Sigmoid colon (tissue), 7 donors: Measurements from ENCODE around the gene TMEM209. TPM values are rescaled to one million over a fixed set of nuclear protein-coding genes. Genes with fewer than 3 reads are reported as not detected.

Source experiments
- DNase-seq: peaks from one replicate; pipeline ENCODE4 v3.0.0-alpha.2; 2019
- H3K27ac ChIP-seq, 4 donors: fragments of 200-600 bp; sonication (generic); one replicate each; pipeline ENCODE4 v1.5.1; 2016 to 2019; ENCODE audit warnings: mild to moderate bottlenecking in 1 of 4
- H3K27me3 ChIP-seq, 3 donors: fragments of 200-600 bp; sonication (generic); one replicate each; pipeline ENCODE4 v1.5.1; 2019; ENCODE audit warnings: mild to moderate bottlenecking in 1 of 3
- H3K36me3 ChIP-seq, 4 donors: fragments of 200-600 bp; sonication (generic); one replicate each; pipeline ENCODE4 v1.5.1; 2016 to 2019
- H3K4me1 ChIP-seq, 4 donors: fragments of 200-600 bp; sonication (generic); one replicate each; pipeline ENCODE4 v1.5.1; 2017 to 2019
- H3K4me3 ChIP-seq, 4 donors: fragments of 200-600 bp; sonication (generic); one replicate each; pipeline ENCODE4 v1.5.1; 2017 to 2019; ENCODE audit warnings: mild to moderate bottlenecking in 2 of 4, moderate library complexity in 1 of 4
- H3K9me3 ChIP-seq, 4 donors: fragments of 200-600 bp in 3 of 4; sonication (generic) in 3 of 4; one replicate each; pipeline versions ENCODE4 v1.5.1 to v1.6.1; 2013 to 2019
- CTCF ChIP-seq, 4 experiments: fragments of 450-650 bp in 3 of 4; fragments of 200-600 bp in 1 of 4; IDR thresholded peaks; one replicate each; pipeline ENCODE4 v1.5.1; 2016 to 2019; ENCODE audit warnings: antibody characterized with exemption in 4 of 4, mild to moderate bottlenecking in 3 of 4, moderate library complexity in 2 of 4
- EP300 ChIP-seq, 4 donors: sonication (generic); formaldehyde crosslinking; IDR thresholded peaks; one replicate each; pipeline ENCODE4 v1.6.1; 2017; ENCODE audit warnings: antibody characterized with exemption in 4 of 4
- POLR2A ChIP-seq, 2 donors: fragments of 450-650 bp; IDR thresholded peaks; one replicate each; pipeline ENCODE4 v1.6.1; 2016; ENCODE audit warnings: antibody characterized with exemption in 2 of 2, mild to moderate bottlenecking in 2 of 2, moderate library complexity in 2 of 2
- POLR2AphosphoS5 ChIP-seq, 4 donors: sonication (generic); formaldehyde crosslinking; IDR thresholded peaks; one replicate each; pipeline ENCODE4 v1.6.1; 2017; ENCODE audit warnings: antibody characterized with exemption in 4 of 4
- WGBS, 2 donors: extraction: QIAGEN DNeasy Blood & Tissue Kit; methylation state at CpG; one replicate each; pipeline ENCODE4 v1.1.7; 2013; 5-methylcytosine and 5-hydroxymethylcytosine counted together
- intact Hi-C: fragments of 100-400 bp; cut with DNase I; formaldehyde crosslinking; loops from one replicate; pipeline ENCODE4 v1.15.1; 2023
- polyA plus RNA-seq, 3 donors: library from polyadenylated mRNA; stranded (reverse); fragments of 200-250 nt; gene quantifications; one replicate each; pipeline ENCODE4 v1.2.3, GENCODE V29; 2013
- total RNA-seq, 4 donors: library from RNA; depleted of rRNA; stranded (reverse); fragments of >200 nt; gene quantifications; one replicate each; pipeline ENCODE4 v1.1.0, GENCODE V29; 2016
- donor health status: healthy with polysubstance abuse.
- donor health status: Bipolar disorder and iron deficiency.
- donor health status: healthy.

TMEM209 gene
- total and polyA plus RNA-seq, 7 donors: 3.0 to 9.9 (median 8.7) TPM

GRCh38 chr7:130153211-130153908, 51.8 kb downstream of the TMEM209 start:
- no peak overlapping the region for H3K27ac ChIP-seq
- H3K4me1 ChIP-seq: peaks cover 0 to 5% (median 0%) of the 10 kb centered on the region in 4 donors
- TF ChIP-seq POLR2A (IDR thresholded peaks at IDR 0.05): no peak
- peaks cover 0 to 3% (median 0%) of the 10 kb centered on the region in 4 donors for H3K9me3 ChIP-seq
- no peak for DNase-seq
- intact Hi-C loops: no loop called here
- H3K36me3 ChIP-seq: no peaks in the 10 kb centered on the region
- H3K4me3 ChIP-seq: no peak overlapping the region
- peaks cover 0 to 8% (median 0%) of the 10 kb centered on the region in 3 donors for H3K27me3 ChIP-seq
- WGBS, 2 donors: 50 to 74% methylated on average over 29 of the region's 29 CpGs

- DNase-seq: no peak
- intact Hi-C loops: no loop called here
- peaks cover 0 to 5% (median 0%) of the 10 kb centered on the region in 4 donors for H3K4me1 ChIP-seq
- 82 to 93% methylated on average over 17 of the region's 17 CpGs for whole genome bisulfite sequencing, 2 donors
- no peak overlapping the region for H3K27ac ChIP-seq
- TF ChIP-seq CTCF (IDR thresholded peaks at IDR 0.05): no peak
- TF ChIP-seq POLR2AphosphoS5 (IDR thresholded peaks at IDR 0.05): no peak
- no peak for TF ChIP-seq EP300 (IDR thresholded peaks at IDR 0.05)
- no peak for TF ChIP-seq POLR2A (IDR thresholded peaks at IDR 0.05)
- H3K27me3 ChIP-seq: peaks cover 0 to 8% (median 0%) of the 10 kb centered on the region in 3 donors
- peaks cover 0 to 3% (median 0%) of the 10 kb centered on the region in 4 donors for H3K9me3 ChIP-seq
- H3K36me3 ChIP-seq: no peaks in the 10 kb centered on the region
- H3K4me3 ChIP-seq: no peak overlapping the region
These were observed 52.6 kb downstream of the TMEM209 start for GRCh38 chr7:130152493-130153210.

- Histone ChIP-seq H3K4me1 (peaks cover 0 to 5% (median 0%) of the 10 kb centered on the region in 4 donors), H3K27me3 (peaks cover 0 to 8% (median 0%) of the 10 kb centered on the region in 3 donors), H3K36me3 (no peaks in the 10 kb centered on the region), H3K4me3 (no peak overlapping the region), H3K27ac (no peak overlapping the region), H3K9me3 (peaks cover 0 to 3% (median 0%) of the 10 kb centered on the region in 4 donors)
- no peak for DNase-seq
- intact Hi-C loops: no loop called here
- WGBS, 2 donors: 56 to 85% methylated on average over 5 of the region's 5 CpGs
- no peak for TF ChIP-seq POLR2AphosphoS5 (IDR thresholded peaks at IDR 0.05)
- no peak for TF ChIP-seq POLR2A (IDR thresholded peaks at IDR 0.05)
- TF ChIP-seq CTCF (IDR thresholded peaks at IDR 0.05): no peak
- TF ChIP-seq EP300 (IDR thresholded peaks at IDR 0.05): no peak
These were observed 53.4 kb downstream of the TMEM209 start for GRCh38 chr7:130151591-130152492.

GRCh38 chr7:130150587-130150986, 54.6 kb downstream of the TMEM209 start:
- Histone ChIP-seq H3K9me3 (no peaks in the 10 kb centered on the region), H3K27ac (no peak overlapping the region), H3K4me1 (peaks cover 0 to 5% (median 0%) of the 10 kb centered on the region in 4 donors), H3K27me3 (peaks cover 0 to 8% (median 0%) of the 10 kb centered on the region in 3 donors), H3K4me3 (no peak overlapping the region), H3K36me3 (no peaks in the 10 kb centered on the region)
- TF ChIP-seq EP300 (IDR thresholded peaks at IDR 0.05): no peak
- DNase-seq: no peak
- 77 to 97% methylated on average over 11 of the region's 11 CpGs for WGBS, 2 donors
- intact Hi-C loops: no loop called here

GRCh38 chr7:130149281-130150139, 55.7 kb downstream of the TMEM209 start:
- no peak for TF ChIP-seq CTCF (IDR thresholded peaks at IDR 0.05)
- no peak for TF ChIP-seq EP300 (IDR thresholded peaks at IDR 0.05)
- H3K4me3 ChIP-seq: no peak overlapping the region
- intact Hi-C loops: no loop called here
- peaks cover 0 to 7% (median 0%) of the 10 kb centered on the region in 3 donors for H3K27me3 ChIP-seq
- H3K4me1 ChIP-seq: peaks cover 0 to 3% (median 0%) of the 10 kb centered on the region in 4 donors
- 24 to 50% methylated on average over 20 of the region's 20 CpGs for WGBS, 2 donors
- no peak for DNase-seq
- no peaks in the 10 kb centered on the region for H3K9me3 ChIP-seq
- H3K36me3 ChIP-seq: no peaks in the 10 kb centered on the region
- H3K27ac ChIP-seq: no peak overlapping the region
